Measurements from ENCODE around the gene RPTOR. TPM values are rescaled to one million over a fixed set of nuclear protein-coding genes. Genes with fewer than 3 reads are reported as not detected.

The RPTOR gene
- polyA plus RNA-seq, 1 donor (not counting 4 experiments of a cell fraction or from before 2014, with no cell fraction given) = 4.0 TPM

GRCh38 chr17:80644536-80644935 lies 99.9 kb downstream of the RPTOR start:
- H4K20me1 ChIP-seq (ENCODE audit: control insufficient read depth, extremely low read depth, insufficient read depth, low read length) = peaks cover 6% of the 10 kb centered on the region
- no peaks in the 10 kb centered on the region for H3K27me3 ChIP-seq (ENCODE audit: control insufficient read depth, extremely low read depth, insufficient read depth, low read length)
- dilution Hi-C loops (cut with MboI; ENCODE audit: extremely low pct_ligation_motif_present, low sequenced_read_pairs) = no loop called here
- H3K9ac ChIP-seq (ENCODE audit: control insufficient read depth, extremely low read depth, insufficient read depth, low read length) = no peak overlapping the region
- no peak for TF ChIP-seq CTCF (optimal IDR thresholded peaks at IDR 0.05 in 1 of 3, IDR thresholded peaks at IDR 0.05 in 1 of 3, conservative IDR thresholded peaks at IDR 0.05 in 1 of 3; ENCODE audit: extremely low read depth in 1 of 3, insufficient read depth in 2 of 3, low read length in 3 of 3)
- TF ChIP-seq EZH2 (IDR thresholded peaks at IDR 0.05; ENCODE audit: low read length) = no peak
- H3K36me3 ChIP-seq (ENCODE audit: control insufficient read depth in 2 of 2, extremely low read depth in 1 of 2, insufficient read depth in 2 of 2, low read length in 2 of 2) = peaks cover 2 to 3% of the 10 kb centered on the region in 2 experiments
- no peak overlapping the region for H3K4me2 ChIP-seq (ENCODE audit: control insufficient read depth, extremely low read depth, insufficient read depth, low read depth, low read length)
- H3K9me1 ChIP-seq (ENCODE audit: control insufficient read depth, extremely low read depth, insufficient read depth, low read length) = peaks cover 3% of the 10 kb centered on the region
- no peak overlapping the region for H2AFZ ChIP-seq (ENCODE audit: control insufficient read depth, low read length)
- H3K4me1 ChIP-seq (ENCODE audit: control insufficient read depth, extremely low read depth, insufficient read depth, low read length) = peaks cover 7% of the 10 kb centered on the region
- H3K9me3 ChIP-seq (ENCODE audit: control insufficient read depth, low read depth, low read length) = no peaks in the 10 kb centered on the region
- peaks cover 32% of the 10 kb centered on the region for H3K79me2 ChIP-seq (ENCODE audit: control insufficient read depth, insufficient read depth, low read length)
- DNase-seq (ENCODE audit: low read depth, low spot score) (no peak), FAIRE-seq (no peak)
- H3K27ac ChIP-seq (ENCODE audit: control insufficient read depth, insufficient read depth, low read length) = no peak overlapping the region
- no peak overlapping the region for H3K4me3 ChIP-seq (ENCODE audit: control insufficient read depth in 2 of 3, extremely low read depth in 1 of 3, insufficient read depth in 2 of 3, low read depth in 1 of 3, low read length in 3 of 3)

- DNase-seq (ENCODE audit: low read depth, low spot score) (no peak), FAIRE-seq (no peak)
- peaks cover 6% of the 10 kb centered on the region for H4K20me1 ChIP-seq (ENCODE audit: control insufficient read depth, extremely low read depth, insufficient read depth, low read length)
- no peak overlapping the region for H3K4me2 ChIP-seq (ENCODE audit: control insufficient read depth, extremely low read depth, insufficient read depth, low read depth, low read length)
- H3K4me1 ChIP-seq (ENCODE audit: control insufficient read depth, extremely low read depth, insufficient read depth, low read length) = peaks cover 14% of the 10 kb centered on the region
- peaks cover 3% of the 10 kb centered on the region for H3K9me1 ChIP-seq (ENCODE audit: control insufficient read depth, extremely low read depth, insufficient read depth, low read length)
- no peak overlapping the region for H3K9ac ChIP-seq (ENCODE audit: control insufficient read depth, extremely low read depth, insufficient read depth, low read length)
- TF ChIP-seq CTCF (optimal IDR thresholded peaks at IDR 0.05 in 1 of 3, IDR thresholded peaks at IDR 0.05 in 1 of 3, conservative IDR thresholded peaks at IDR 0.05 in 1 of 3; ENCODE audit: extremely low read depth in 1 of 3, insufficient read depth in 2 of 3, low read length in 3 of 3) (no peak), EZH2 (IDR thresholded peaks at IDR 0.05; ENCODE audit: low read length) (no peak)
- no peak overlapping the region for H2AFZ ChIP-seq (ENCODE audit: control insufficient read depth, low read length)
- H3K27ac ChIP-seq (ENCODE audit: control insufficient read depth, insufficient read depth, low read length) = no peak overlapping the region
- H3K79me2 ChIP-seq (ENCODE audit: control insufficient read depth, insufficient read depth, low read length) = peaks cover 36% of the 10 kb centered on the region
- H3K4me3 ChIP-seq (ENCODE audit: control insufficient read depth in 2 of 3, extremely low read depth in 1 of 3, insufficient read depth in 2 of 3, low read depth in 1 of 3, low read length in 3 of 3) = no peak overlapping the region
- no peaks in the 10 kb centered on the region for H3K9me3 ChIP-seq (ENCODE audit: control insufficient read depth, low read depth, low read length)
- H3K27me3 ChIP-seq (ENCODE audit: control insufficient read depth, extremely low read depth, insufficient read depth, low read length) = no peaks in the 10 kb centered on the region
- dilution Hi-C loops (cut with MboI; ENCODE audit: extremely low pct_ligation_motif_present, low sequenced_read_pairs) = no loop called here
- H3K36me3 ChIP-seq (ENCODE audit: control insufficient read depth in 2 of 2, extremely low read depth in 1 of 2, insufficient read depth in 2 of 2, low read length in 2 of 2) = peaks cover 2 to 3% of the 10 kb centered on the region in 2 experiments
Observed at GRCh38 chr17:80645706-80646325, 101.2 kb downstream of the RPTOR start.

All from keratinocyte (primary cell).